ENCODE results near the gene FARP1. TPM values are rescaled to one million over a fixed set of nuclear protein-coding genes. Genes with fewer than 3 reads are reported as not detected.

FARP1 gene
- polyA plus RNA-seq, 1 of the 3 experiments (the other 2 are of a cell fraction): 12.0 TPM

DNA sequence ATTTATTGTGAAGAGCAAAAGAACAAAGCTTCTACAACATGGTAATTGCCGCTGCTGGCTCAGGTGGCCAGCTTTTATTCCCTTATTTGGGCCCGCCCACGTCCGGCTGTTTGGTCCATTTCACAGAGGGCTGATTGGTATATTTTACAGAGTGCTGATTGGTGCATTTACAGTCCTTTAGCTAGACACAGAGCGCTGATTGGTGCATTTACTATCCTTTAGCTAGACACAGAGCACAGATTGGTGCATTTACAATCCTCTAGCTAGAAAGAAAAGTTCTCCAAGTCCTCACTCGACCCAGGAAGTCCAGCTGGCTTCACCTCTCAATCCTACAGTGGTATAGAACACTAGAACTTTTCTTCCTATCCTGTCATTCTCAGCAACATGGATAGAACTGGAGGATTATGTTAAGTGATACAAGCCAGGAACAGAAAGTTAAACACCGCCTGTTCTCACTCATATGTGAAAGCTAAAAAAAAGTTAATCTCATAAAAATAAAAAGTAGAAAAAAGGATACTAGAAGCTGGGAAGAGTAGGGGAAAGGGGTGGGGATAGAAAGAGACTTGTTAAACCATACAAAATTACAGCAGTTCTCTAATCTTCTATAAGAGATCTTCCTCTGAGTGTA lies 33.6 kb upstream of the FARP1 start:
- H3K4me1 ChIP-seq (ENCODE audit: control insufficient read depth in 1 of 2, insufficient read depth in 2 of 2, low read depth in 1 of 2, low read length in 1 of 2): no peaks in the 10 kb centered on the region
- H3K9me2 ChIP-seq: no peaks in the 10 kb centered on the region
- no peak overlapping the region for H3K9ac ChIP-seq
- H3K27ac ChIP-seq (ENCODE audit: low read depth in 2 of 2, low read length in 1 of 2): no peak overlapping the region
- H2AFZ ChIP-seq (ENCODE audit: low read depth): no peak overlapping the region
- no peak for DNase-seq
- WGBS (ENCODE audit: low lambda C conversion rate): 79% methylated on average over 7 of the region's 7 CpGs
- no peaks in the 10 kb centered on the region for H3K27me3 ChIP-seq (ENCODE audit: insufficient read depth)
- H3F3A ChIP-seq (replicated peaks; ENCODE audit: insufficient read depth): no peaks in the 10 kb centered on the region
- H3K4me3 ChIP-seq (ENCODE audit: low read depth in 2 of 2, low read length in 1 of 2): no peak overlapping the region
- ChIA-PET CTCF (no interaction called here), POLR2A (no interaction called here)
- H3K4me2 ChIP-seq: no peak overlapping the region
- H4K20me1 ChIP-seq (ENCODE audit: insufficient read depth): no peaks in the 10 kb centered on the region
- no peaks in the 10 kb centered on the region for H3K79me2 ChIP-seq (ENCODE audit: insufficient read depth)
- no peaks in the 10 kb centered on the region for H3K9me3 ChIP-seq
- TF ChIP-seq MEF2A (IDR thresholded peaks at IDR 0.05; ENCODE audit: borderline replicate concordance, low read depth) (no peak), SIN3A (IDR thresholded peaks at IDR 0.05; ENCODE audit: borderline replicate concordance, low read depth, low read length) (no peak), EZH2phosphoT487 (IDR thresholded peaks at IDR 0.05; ENCODE audit: borderline replicate concordance, low read depth) (no peak), RCOR1 (IDR thresholded peaks at IDR 0.05; ENCODE audit: low read length) (no peak), TEAD4 (IDR thresholded peaks at IDR 0.05; ENCODE audit: borderline replicate concordance, insufficient read depth) (no peak), FOXM1 (IDR thresholded peaks at IDR 0.05; ENCODE audit: low read depth) (no peak), NRF1 (IDR thresholded peaks at IDR 0.05; ENCODE audit: low read depth, low read length) (no peak), RXRA (IDR thresholded peaks at IDR 0.05; ENCODE audit: borderline replicate concordance, low read depth) (no peak), NFIC (IDR thresholded peaks at IDR 0.05; ENCODE audit: borderline replicate concordance) (no peak), USF1 (IDR thresholded peaks at IDR 0.05; ENCODE audit: borderline replicate concordance, low read depth) (no peak), EP300 (IDR thresholded peaks at IDR 0.05; ENCODE audit: borderline replicate concordance in 1 of 2, low read depth in 1 of 2, low read length in 1 of 2) (no peak), RAD21 (IDR thresholded peaks at IDR 0.05; ENCODE audit: low read length) (no peak), SMC3 (IDR thresholded peaks at IDR 0.05; ENCODE audit: low read depth, low read length) (no peak), JUND (IDR thresholded peaks at IDR 0.05) (no peak), FOXJ3 (CRISPR knock-in tag; IDR thresholded peaks at IDR 0.05) (no peak)
- TF ChIP-seq, protein P1, sequence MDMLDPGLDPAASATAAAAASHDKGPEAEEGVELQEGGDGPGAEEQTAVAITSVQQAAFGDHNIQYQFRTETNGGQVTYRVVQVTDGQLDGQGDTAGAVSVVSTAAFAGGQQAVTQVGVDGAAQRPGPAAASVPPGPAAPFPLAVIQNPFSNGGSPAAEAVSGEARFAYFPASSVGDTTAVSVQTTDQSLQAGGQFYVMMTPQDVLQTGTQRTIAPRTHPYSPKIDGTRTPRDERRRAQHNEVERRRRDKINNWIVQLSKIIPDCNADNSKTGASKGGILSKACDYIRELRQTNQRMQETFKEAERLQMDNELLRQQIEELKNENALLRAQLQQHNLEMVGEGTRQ (IDR thresholded peaks at IDR 0.05; ENCODE audit: borderline replicate concordance, low read depth, low read length): no peak
- TF ChIP-seq, protein P2, sequence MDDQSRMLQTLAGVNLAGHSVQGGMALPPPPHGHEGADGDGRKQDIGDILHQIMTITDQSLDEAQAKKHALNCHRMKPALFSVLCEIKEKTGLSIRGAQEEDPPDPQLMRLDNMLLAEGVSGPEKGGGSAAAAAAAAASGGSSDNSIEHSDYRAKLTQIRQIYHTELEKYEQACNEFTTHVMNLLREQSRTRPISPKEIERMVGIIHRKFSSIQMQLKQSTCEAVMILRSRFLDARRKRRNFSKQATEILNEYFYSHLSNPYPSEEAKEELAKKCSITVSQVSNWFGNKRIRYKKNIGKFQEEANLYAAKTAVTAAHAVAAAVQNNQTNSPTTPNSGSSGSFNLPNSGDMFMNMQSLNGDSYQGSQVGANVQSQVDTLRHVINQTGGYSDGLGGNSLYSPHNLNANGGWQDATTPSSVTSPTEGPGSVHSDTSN (IDR thresholded peaks at IDR 0.05): no peak
- TF ChIP-seq, protein P3, sequence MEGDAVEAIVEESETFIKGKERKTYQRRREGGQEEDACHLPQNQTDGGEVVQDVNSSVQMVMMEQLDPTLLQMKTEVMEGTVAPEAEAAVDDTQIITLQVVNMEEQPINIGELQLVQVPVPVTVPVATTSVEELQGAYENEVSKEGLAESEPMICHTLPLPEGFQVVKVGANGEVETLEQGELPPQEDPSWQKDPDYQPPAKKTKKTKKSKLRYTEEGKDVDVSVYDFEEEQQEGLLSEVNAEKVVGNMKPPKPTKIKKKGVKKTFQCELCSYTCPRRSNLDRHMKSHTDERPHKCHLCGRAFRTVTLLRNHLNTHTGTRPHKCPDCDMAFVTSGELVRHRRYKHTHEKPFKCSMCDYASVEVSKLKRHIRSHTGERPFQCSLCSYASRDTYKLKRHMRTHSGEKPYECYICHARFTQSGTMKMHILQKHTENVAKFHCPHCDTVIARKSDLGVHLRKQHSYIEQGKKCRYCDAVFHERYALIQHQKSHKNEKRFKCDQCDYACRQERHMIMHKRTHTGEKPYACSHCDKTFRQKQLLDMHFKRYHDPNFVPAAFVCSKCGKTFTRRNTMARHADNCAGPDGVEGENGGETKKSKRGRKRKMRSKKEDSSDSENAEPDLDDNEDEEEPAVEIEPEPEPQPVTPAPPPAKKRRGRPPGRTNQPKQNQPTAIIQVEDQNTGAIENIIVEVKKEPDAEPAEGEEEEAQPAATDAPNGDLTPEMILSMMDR (IDR thresholded peaks at IDR 0.05): no peak
- TF ChIP-seq, protein P4, sequence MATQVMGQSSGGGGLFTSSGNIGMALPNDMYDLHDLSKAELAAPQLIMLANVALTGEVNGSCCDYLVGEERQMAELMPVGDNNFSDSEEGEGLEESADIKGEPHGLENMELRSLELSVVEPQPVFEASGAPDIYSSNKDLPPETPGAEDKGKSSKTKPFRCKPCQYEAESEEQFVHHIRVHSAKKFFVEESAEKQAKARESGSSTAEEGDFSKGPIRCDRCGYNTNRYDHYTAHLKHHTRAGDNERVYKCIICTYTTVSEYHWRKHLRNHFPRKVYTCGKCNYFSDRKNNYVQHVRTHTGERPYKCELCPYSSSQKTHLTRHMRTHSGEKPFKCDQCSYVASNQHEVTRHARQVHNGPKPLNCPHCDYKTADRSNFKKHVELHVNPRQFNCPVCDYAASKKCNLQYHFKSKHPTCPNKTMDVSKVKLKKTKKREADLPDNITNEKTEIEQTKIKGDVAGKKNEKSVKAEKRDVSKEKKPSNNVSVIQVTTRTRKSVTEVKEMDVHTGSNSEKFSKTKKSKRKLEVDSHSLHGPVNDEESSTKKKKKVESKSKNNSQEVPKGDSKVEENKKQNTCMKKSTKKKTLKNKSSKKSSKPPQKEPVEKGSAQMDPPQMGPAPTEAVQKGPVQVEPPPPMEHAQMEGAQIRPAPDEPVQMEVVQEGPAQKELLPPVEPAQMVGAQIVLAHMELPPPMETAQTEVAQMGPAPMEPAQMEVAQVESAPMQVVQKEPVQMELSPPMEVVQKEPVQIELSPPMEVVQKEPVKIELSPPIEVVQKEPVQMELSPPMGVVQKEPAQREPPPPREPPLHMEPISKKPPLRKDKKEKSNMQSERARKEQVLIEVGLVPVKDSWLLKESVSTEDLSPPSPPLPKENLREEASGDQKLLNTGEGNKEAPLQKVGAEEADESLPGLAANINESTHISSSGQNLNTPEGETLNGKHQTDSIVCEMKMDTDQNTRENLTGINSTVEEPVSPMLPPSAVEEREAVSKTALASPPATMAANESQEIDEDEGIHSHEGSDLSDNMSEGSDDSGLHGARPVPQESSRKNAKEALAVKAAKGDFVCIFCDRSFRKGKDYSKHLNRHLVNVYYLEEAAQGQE (IDR thresholded peaks at IDR 0.05; ENCODE audit: low read depth, low read length): no peak
- TF ChIP-seq, protein P5, sequence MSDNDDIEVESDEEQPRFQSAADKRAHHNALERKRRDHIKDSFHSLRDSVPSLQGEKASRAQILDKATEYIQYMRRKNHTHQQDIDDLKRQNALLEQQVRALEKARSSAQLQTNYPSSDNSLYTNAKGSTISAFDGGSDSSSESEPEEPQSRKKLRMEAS (IDR thresholded peaks at IDR 0.05; ENCODE audit: low read depth): no peak
- no peaks in the 10 kb centered on the region for H3K36me3 ChIP-seq (replicated peaks in 1 of 2; ENCODE audit: control insufficient read depth in 1 of 2, insufficient read depth in 2 of 2, low read length in 1 of 2)
